GM23248 (cell line): ENCODE results near the gene ATAT1. TPM values are rescaled to one million over a fixed set of nuclear protein-coding genes. Genes with fewer than 3 reads are reported as not detected.

Experiments
- DNase-seq: peaks from one replicate; pipeline ENCODE4 v3.0.0-alpha.2; 2015
- H2AFZ ChIP-seq: fragments of 200-600 bp; sonication (generic); 2 replicates; pipeline ENCODE4 v1.6.1; 2016; ENCODE audit warnings: antibody characterized with exemption
- H3F3A ChIP-seq: fragments of 200-600 bp; sonication (generic); 2 replicates; pipeline ENCODE4 v1.6.1; 2016; ENCODE audit warnings: mild to moderate bottlenecking, antibody characterized with exemption, mixed run types; ENCODE audit not compliant: insufficient read depth
- H3K27ac ChIP-seq: fragments of 200-600 bp; sonication (generic); 2 replicates; pipeline ENCODE4 v1.5.1; 2016; ENCODE audit warnings: mild to moderate bottlenecking
- H3K27me3 ChIP-seq: fragments of 200-600 bp; sonication (generic); replicated peaks from 2 replicates; pipeline ENCODE4 v1.6.1; 2016; ENCODE audit warnings: mild to moderate bottlenecking; ENCODE audit not compliant: insufficient read depth
- H3K36me3 ChIP-seq: fragments of 200-600 bp; sonication (generic); 2 replicates; pipeline ENCODE4 v1.6.1; 2016; ENCODE audit warnings: low read depth, mild to moderate bottlenecking
- H3K4me1 ChIP-seq: fragments of 200-600 bp; sonication (generic); 2 replicates; pipeline ENCODE4 v1.6.1; 2016; ENCODE audit warnings: mild to moderate bottlenecking; ENCODE audit not compliant: insufficient read depth
- H3K4me2 ChIP-seq: fragments of 200-600 bp; sonication (generic); one replicate; pipeline ENCODE4 v1.6.1; 2016; ENCODE audit warnings: mild to moderate bottlenecking; ENCODE audit not compliant: unreplicated experiment
- H3K4me3 ChIP-seq: fragments of 200-600 bp; sonication (generic); 2 replicates; pipeline ENCODE4 v1.5.1; 2016; ENCODE audit warnings: mild to moderate bottlenecking
- H3K79me2 ChIP-seq: fragments of 200-600 bp; sonication (generic); 2 replicates; pipeline ENCODE4 v1.6.1; 2016; ENCODE audit warnings: mild to moderate bottlenecking; ENCODE audit not compliant: insufficient read depth
- H3K9ac ChIP-seq: fragments of 200-600 bp; sonication (generic); 2 replicates; pipeline ENCODE4 v1.6.1; 2016; ENCODE audit warnings: mild to moderate bottlenecking
- H3K9me2 ChIP-seq: fragments of 200-600 bp; sonication (generic); 2 replicates; pipeline ENCODE4 v1.6.1; 2016; ENCODE audit warnings: mixed run types, mild to moderate bottlenecking, moderate library complexity; ENCODE audit not compliant: insufficient read depth
- H3K9me3 ChIP-seq: fragments of 200-600 bp; sonication (generic); one replicate; pipeline ENCODE4 v1.6.1; 2017; ENCODE audit warnings: low read depth
- H4K20me1 ChIP-seq: fragments of 200-600 bp; sonication (generic); 2 replicates; pipeline ENCODE4 v1.6.0; 2016; ENCODE audit not compliant: insufficient read depth
- EZH2 ChIP-seq: fragments of 200-600 bp; sonication (generic); IDR thresholded peaks from 2 replicates; pipeline ENCODE4 v1.6.1; 2018; ENCODE audit warnings: antibody characterized with exemption, mild to moderate bottlenecking; ENCODE audit not compliant: insufficient read depth, poor library complexity, severe bottlenecking
- EZH2phosphoT487 ChIP-seq: fragments of 200-600 bp; sonication (generic); IDR thresholded peaks from 2 replicates; pipeline ENCODE4 v1.6.1; 2018; ENCODE audit warnings: antibody characterized with exemption, moderate library complexity, mild to moderate bottlenecking, low read depth; ENCODE audit not compliant: insufficient read depth
- WGBS, 2 experiments: methylation state at CpG; one replicate each; pipeline ENCODE4 v1.1.6; 2015 to 2017; ENCODE audit warnings: low lambda C conversion rate in 2 of 2, low coverage in 1 of 2; ENCODE audit errors: missing lambda C conversion rate in 2 of 2; 5-methylcytosine and 5-hydroxymethylcytosine counted together
- in situ Hi-C: fragments of 300-500 bp; cut with MboI; formaldehyde crosslinking; loops from 2 replicates; pipeline ENCODE4 v1.15.0; 2020
- polyA plus RNA-seq: library from polyadenylated mRNA; unstranded; fragments of >200 nt; fragmentation: Nextera tagmentation; extraction: Ambion mirVana; gene quantifications from 2 replicates; pipeline ENCODE4 v1.2.1, GENCODE V29; 2016
- total RNA-seq: library from RNA; depleted of rRNA; stranded (reverse); fragments of >200 nt; shearing (Covaris generic); gene quantifications from 2 replicates; pipeline ENCODE4 v1.2.3, GENCODE V29; 2014

The ATAT1 gene
- total and polyA plus RNA-seq, 2 experiments from 2014 or later, result 2.3 to 12.6 TPM

- H3K4me1 ChIP-seq, result no peaks in the 10 kb centered on the region
- no peak for DNase-seq
- no peaks in the 10 kb centered on the region for H4K20me1 ChIP-seq
- H3K27ac ChIP-seq, result no peak overlapping the region
- H3K9me2 ChIP-seq, result no peaks in the 10 kb centered on the region
- H3K4me3 ChIP-seq, result no peak overlapping the region
- H3K4me2 ChIP-seq, result no peak overlapping the region
- no peak for TF ChIP-seq EZH2
- no peak for TF ChIP-seq EZH2phosphoT487
- H3F3A ChIP-seq, result peaks cover 82% of the 10 kb centered on the region
- no peak overlapping the region for H3K9ac ChIP-seq
- H3K27me3 ChIP-seq, result no peaks in the 10 kb centered on the region
- in situ Hi-C loops, result no loop called here
- peaks cover 32% of the 10 kb centered on the region; the same call in 1 of the 2 replicates for H3K36me3 ChIP-seq
- 79 to 82% methylated on average over 12 of the region's 12 CpGs for WGBS, 2 experiments
- no peaks in the 10 kb centered on the region for H3K9me3 ChIP-seq
- H3K79me2 ChIP-seq, result no peaks in the 10 kb centered on the region
- no peak overlapping the region for H2AFZ ChIP-seq
Observed at GRCh38 chr6:30598912-30599624, 27.6 kb upstream of the ATAT1 start.

GRCh38 chr6:30599625-30600324, 26.9 kb upstream of the ATAT1 start:
- Histone ChIP-seq H3F3A (peaks cover 83% of the 10 kb centered on the region), H3K9me3 (no peaks in the 10 kb centered on the region), H3K27ac (no peak overlapping the region; the same call in 1 of the 2 replicates), H2AFZ (no peak overlapping the region), H3K36me3 (peaks cover 34% of the 10 kb centered on the region; the same call in 1 of the 2 replicates), H3K27me3 (no peaks in the 10 kb centered on the region), H3K9me2 (no peaks in the 10 kb centered on the region), H3K4me3 (no peak overlapping the region), H3K4me2 (no peak overlapping the region), H3K79me2 (no peaks in the 10 kb centered on the region), H3K9ac (no peak overlapping the region), H4K20me1 (no peaks in the 10 kb centered on the region), H3K4me1 (no peaks in the 10 kb centered on the region)
- DNase-seq, result no peak
- in situ Hi-C loops, result no loop called here
- TF ChIP-seq EZH2phosphoT487 (no peak), EZH2 (no peak)
- 82 to 83% methylated on average over 13 of the region's 13 CpGs for WGBS, 2 experiments

DNA sequence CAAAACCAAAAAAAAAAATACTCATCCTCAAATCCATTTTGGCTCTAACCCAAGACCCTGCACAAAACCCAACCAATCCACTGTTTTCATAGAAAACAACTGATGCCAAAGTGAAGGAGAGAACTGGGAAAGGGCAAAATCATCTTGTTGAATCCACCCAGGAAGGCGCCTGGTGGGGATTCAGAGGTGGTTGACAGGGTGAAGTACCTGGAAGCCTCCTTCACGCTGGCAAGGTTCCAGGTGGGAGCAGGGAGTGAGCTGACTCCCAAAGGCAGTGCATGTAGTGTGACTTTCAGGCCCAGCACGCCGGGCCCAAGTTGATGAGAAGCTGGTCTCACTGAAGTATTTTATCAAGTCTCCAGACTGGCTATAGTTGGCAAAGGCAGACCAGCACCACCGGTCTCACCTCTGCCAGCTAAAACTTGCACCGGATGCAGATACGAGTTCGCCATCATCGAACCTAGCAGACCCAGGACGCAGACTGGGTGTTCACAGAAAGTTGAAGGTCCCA, 26.2 kb upstream of the ATAT1 start:
- WGBS, 2 experiments, result 82 to 85% methylated on average over 10 of the region's 10 CpGs
- Histone ChIP-seq H4K20me1 (no peaks in the 10 kb centered on the region), H3K27me3 (no peaks in the 10 kb centered on the region), H2AFZ (no peak overlapping the region), H3K9me3 (no peaks in the 10 kb centered on the region), H3K36me3 (peaks cover 41% of the 10 kb centered on the region; the same call in 1 of the 2 replicates), H3F3A (peaks cover 83% of the 10 kb centered on the region), H3K9me2 (no peaks in the 10 kb centered on the region), H3K4me2 (no peak overlapping the region), H3K79me2 (no peaks in the 10 kb centered on the region), H3K27ac (no peak overlapping the region), H3K4me3 (no peak overlapping the region), H3K4me1 (no peaks in the 10 kb centered on the region), H3K9ac (no peak overlapping the region)
- TF ChIP-seq EZH2phosphoT487, result no peak
- TF ChIP-seq EZH2, result no peak
- in situ Hi-C loops, result no loop called here
- DNase-seq, result no peak

GRCh38 chr6:30601436-30601814, 25.2 kb upstream of the ATAT1 start:
- no peak overlapping the region for H2AFZ ChIP-seq
- H3K9me3 ChIP-seq, result no peaks in the 10 kb centered on the region
- no peak overlapping the region for H3K27ac ChIP-seq
- no peaks in the 10 kb centered on the region for H3K4me1 ChIP-seq
- no peak overlapping the region for H3K9ac ChIP-seq
- peaks cover 46% of the 10 kb centered on the region for H3K36me3 ChIP-seq
- H3K27me3 ChIP-seq, result no peaks in the 10 kb centered on the region
- H4K20me1 ChIP-seq, result no peaks in the 10 kb centered on the region
- TF ChIP-seq EZH2phosphoT487 (no peak), EZH2 (no peak)
- H3K79me2 ChIP-seq, result no peaks in the 10 kb centered on the region
- 49 to 56% methylated on average over 6 of the region's 6 CpGs for WGBS, 2 experiments
- DNase-seq, result no peak
- peaks cover 83% of the 10 kb centered on the region for H3F3A ChIP-seq
- H3K4me2 ChIP-seq, result no peak overlapping the region
- H3K9me2 ChIP-seq, result no peaks in the 10 kb centered on the region
- no peak overlapping the region for H3K4me3 ChIP-seq
- in situ Hi-C loops, result no loop called here
